H9 (cell line): Measurements from ENCODE around the gene AHDC1. TPM values are rescaled to one million over a fixed set of nuclear protein-coding genes. Genes with fewer than 3 reads are reported as not detected.

Experiments
- DNase-seq: peaks from one replicate; pipeline ENCODE4 v3.0.0-alpha.2; 2017
- H2AFZ ChIP-seq: one replicate; pipeline ENCODE4 v1.6.1; 2013; ENCODE audit warnings: mild to moderate bottlenecking, low read length, control low read depth, moderate library complexity
- H2AK5ac ChIP-seq: 2 replicates; pipeline ENCODE4 v1.6.1; 2013; ENCODE audit warnings: low read length, control low read depth, mixed read lengths; ENCODE audit not compliant: insufficient read length
- H2BK120ac ChIP-seq: one replicate; pipeline ENCODE4 v1.6.1; 2013; ENCODE audit warnings: low read depth, mild to moderate bottlenecking, low read length, control low read depth, inconsistent platforms; ENCODE audit not compliant: poor library complexity, severe bottlenecking
- H2BK12ac ChIP-seq: 2 replicates; pipeline ENCODE4 v1.6.1; 2013; ENCODE audit warnings: low read length, control low read depth, mixed read lengths, low read depth; ENCODE audit not compliant: insufficient read length
- H2BK15ac ChIP-seq: 2 replicates; pipeline ENCODE4 v1.6.1; 2013; ENCODE audit warnings: low read depth, low read length, control low read depth
- H2BK20ac ChIP-seq: one replicate; pipeline ENCODE4 v1.6.1; 2013; ENCODE audit warnings: low read depth, mild to moderate bottlenecking, low read length, control low read depth, inconsistent platforms; ENCODE audit not compliant: poor library complexity, severe bottlenecking
- H2BK5ac ChIP-seq: 2 replicates; pipeline ENCODE4 v1.6.1; 2013; ENCODE audit warnings: low read length, control low read depth, mixed read lengths; ENCODE audit not compliant: insufficient read length
- H3K14ac ChIP-seq: 2 replicates; pipeline ENCODE4 v1.6.1; 2013; ENCODE audit warnings: low read length, control low read depth; ENCODE audit not compliant: insufficient read depth
- H3K18ac ChIP-seq: 2 replicates; pipeline ENCODE4 v1.6.1; 2013; ENCODE audit warnings: low read depth, mild to moderate bottlenecking, mixed read lengths, low read length, control low read depth; ENCODE audit not compliant: insufficient read length
- H3K23ac ChIP-seq: 2 replicates; pipeline ENCODE4 v1.6.1; 2013; ENCODE audit warnings: low read length, control low read depth, mixed read lengths, low read depth; ENCODE audit not compliant: insufficient read length
- H3K23me2 ChIP-seq: 2 replicates; pipeline ENCODE4 v1.6.1; 2013; ENCODE audit warnings: low read depth, mild to moderate bottlenecking, mixed read lengths, low read length, control low read depth; ENCODE audit not compliant: insufficient read length, poor library complexity, severe bottlenecking
- H3K27ac ChIP-seq: 2 replicates; pipeline ENCODE4 v1.5.1; 2013; ENCODE audit warnings: low read length, control low read depth, mixed read lengths, low read depth; ENCODE audit not compliant: insufficient read length
- H3K27me3 ChIP-seq: 2 replicates; pipeline ENCODE4 v1.6.1; 2013; ENCODE audit warnings: low read length, control low read depth, inconsistent platforms; ENCODE audit not compliant: insufficient read depth
- H3K4ac ChIP-seq: 2 replicates; pipeline ENCODE4 v1.6.1; 2013; ENCODE audit warnings: low read depth, mild to moderate bottlenecking, control low read depth, inconsistent platforms, low read length, moderate library complexity
- H3K4me1 ChIP-seq: 2 replicates; pipeline ENCODE4 v1.6.1; 2013; ENCODE audit warnings: low read length, control low read depth, inconsistent platforms; ENCODE audit not compliant: insufficient read depth
- H3K4me2 ChIP-seq: 2 replicates; pipeline ENCODE4 v1.6.1; 2013; ENCODE audit warnings: low read length, control low read depth, mixed read lengths; ENCODE audit not compliant: insufficient read length, insufficient read depth
- H3K56ac ChIP-seq: 2 replicates; pipeline ENCODE4 v1.6.1; 2013; ENCODE audit warnings: low read depth, mild to moderate bottlenecking, mixed read lengths, low read length, control low read depth; ENCODE audit not compliant: insufficient read length
- H3K79me1 ChIP-seq: 2 replicates; pipeline ENCODE4 v1.6.1; 2013; ENCODE audit warnings: low read depth, mild to moderate bottlenecking, moderate library complexity, low read length, control low read depth, inconsistent platforms; ENCODE audit not compliant: insufficient read depth, poor library complexity, severe bottlenecking
- H3K79me2 ChIP-seq: 2 replicates; pipeline ENCODE4 v1.6.1; 2013; ENCODE audit warnings: low read length, control low read depth, inconsistent platforms; ENCODE audit not compliant: insufficient read depth
- H3K9ac ChIP-seq: 2 replicates; pipeline ENCODE4 v1.6.1; 2013; ENCODE audit warnings: low read length, control low read depth, mixed read lengths; ENCODE audit not compliant: insufficient read length; ENCODE audit errors: extremely low read depth
- H3K9me3 ChIP-seq: one replicate; pipeline ENCODE4 v1.6.1; 2013; ENCODE audit warnings: low read depth, low read length, inconsistent platforms; ENCODE audit not compliant: control insufficient read depth
- H3T11ph ChIP-seq: one replicate; pipeline ENCODE4 v1.6.1; 2013; ENCODE audit warnings: mild to moderate bottlenecking, low read length, control low read depth, inconsistent platforms
- H4K20me1 ChIP-seq: one replicate; pipeline ENCODE4 v1.6.1; 2013; ENCODE audit not compliant: control insufficient read depth, insufficient read length, insufficient read depth
- H4K5ac ChIP-seq: 2 replicates; pipeline ENCODE4 v1.6.1; 2013; ENCODE audit warnings: low read depth, mild to moderate bottlenecking, mixed read lengths, low read length, control low read depth; ENCODE audit not compliant: insufficient read length
- H4K8ac ChIP-seq: replicated peaks from 2 replicates; pipeline ENCODE4 v1.6.1; 2013; ENCODE audit warnings: low read length, control low read depth, mixed read lengths, low read depth; ENCODE audit not compliant: insufficient read length
- H4K91ac ChIP-seq: 2 replicates; pipeline ENCODE4 v1.6.1; 2013; ENCODE audit warnings: low read depth, mild to moderate bottlenecking, moderate library complexity, mixed read lengths, low read length, control low read depth; ENCODE audit not compliant: insufficient read length
- H3K27ac Mint-ChIP-seq, 3 experiments: 2 replicates in 2 of 3; 3 replicates in 1 of 3; pipeline ENCODE4 v1.8.0; 2020 to 2021; ENCODE audit warnings: mixed read lengths in 3 of 3, mild to moderate bottlenecking in 1 of 3, moderate library complexity in 1 of 3
- H3K27me3 Mint-ChIP-seq: 2 replicates; pipeline ENCODE4 v1.8.0; 2021; ENCODE audit warnings: low read depth, mild to moderate bottlenecking, moderate library complexity, mixed read lengths
- H3K36me3 Mint-ChIP-seq, 3 experiments: 2 replicates in 2 of 3; 3 replicates in 1 of 3; pipeline ENCODE4 v1.8.0; 2020 to 2021; ENCODE audit warnings: low read depth in 3 of 3, mixed read lengths in 3 of 3; ENCODE audit not compliant: insufficient read depth in 1 of 3
- H3K4me1 Mint-ChIP-seq, 2 experiments: 2 replicates each; pipeline ENCODE4 v1.8.0; 2020; ENCODE audit warnings: mixed read lengths in 2 of 2
- H3K4me3 Mint-ChIP-seq, 2 experiments: 2 replicates in 1 of 2; 3 replicates in 1 of 2; pipeline ENCODE4 v1.8.0; 2020 to 2021; ENCODE audit warnings: mild to moderate bottlenecking in 2 of 2, mixed read lengths in 2 of 2, moderate library complexity in 1 of 2
- H3K9me3 Mint-ChIP-seq, 2 experiments: 2 replicates in 1 of 2; 3 replicates in 1 of 2; pipeline ENCODE4 v1.8.0; 2020; ENCODE audit warnings: mild to moderate bottlenecking in 2 of 2, mixed read lengths in 2 of 2, moderate library complexity in 1 of 2
- CTCF ChIP-seq: fragments of 200-600 bp; sonication (generic); conservative IDR thresholded peaks from 3 replicates; pipeline ENCODE4 v1.8.0; 2021; ENCODE audit warnings: antibody characterized with exemption, mild to moderate bottlenecking
- whole genome bisulfite sequencing: extraction: QIAGEN DNeasy Blood & Tissue Kit; methylation state at CpG from one replicate; pipeline ENCODE4 v1.1.7; 2013; ENCODE audit warnings: missing lambda C conversion rate, low lambda C conversion rate, mixed read lengths; ENCODE audit not compliant: insufficient read length; ENCODE audit errors: extremely low coverage; 5-methylcytosine and 5-hydroxymethylcytosine counted together
- total RNA-seq: library from RNA; stranded (reverse); gene quantifications from 2 replicates; pipeline ENCODE4 v1.2.1, GENCODE V29; 2021

AHDC1 gene
- total RNA-seq, 1 experiment from 2014 or later, result 29.4 TPM

- Histone ChIP-seq H2BK15ac (no peak overlapping the region), H3K79me1 (no peaks in the 10 kb centered on the region), H4K5ac (no peak overlapping the region), H2BK5ac (no peak overlapping the region), H3K14ac (no peak overlapping the region), H3K18ac (no peak overlapping the region), H3K79me2 (peaks cover 2% of the 10 kb centered on the region; the same call in 1 of the 2 replicates), H3K4me1 (no peaks in the 10 kb centered on the region), H4K8ac (no peak overlapping the region), H3K9me3 (no peaks in the 10 kb centered on the region), H3K4me2 (no peak overlapping the region), H3K56ac (no peak overlapping the region), H3K23ac (no peak overlapping the region), H3T11ph (no peak overlapping the region), H2BK12ac (no peak overlapping the region), H4K91ac (no peak overlapping the region), H4K20me1 (no peaks in the 10 kb centered on the region), H3K9ac (no peak overlapping the region), H3K4ac (no peak overlapping the region), H3K27ac (no peak overlapping the region), H3K27me3 (no peaks in the 10 kb centered on the region), H2AK5ac (no peak overlapping the region), H2AFZ (no peak overlapping the region), H2BK20ac (no peak overlapping the region), H3K23me2 (no peaks in the 10 kb centered on the region), H2BK120ac (no peak overlapping the region)
- TF ChIP-seq CTCF, result no peak
- no peaks in the 10 kb centered on the region for H3K27me3 Mint-ChIP-seq
- peaks cover 5 to 17% of the 10 kb centered on the region in 2 experiments; a peak in 3 of 4 replicates for H3K4me1 Mint-ChIP-seq
- no peaks in the 10 kb centered on the region; a peak in 2 of 7 replicates for H3K36me3 Mint-ChIP-seq
- no CpG with 5 or more reads among the region's 3 CpGs for WGBS
- no peaks in the 10 kb centered on the region for H3K9me3 Mint-ChIP-seq
- DNase-seq, result no peak
- no peak overlapping the region for H3K4me3 Mint-ChIP-seq
- H3K27ac Mint-ChIP-seq, result no peak overlapping the region
Measured at GRCh38 chr1:27585684-27586083, 18.3 kb downstream of the AHDC1 start.
